Activated CD8-positive, alpha-beta memory T cell treated with anti-CD3 and anti-CD28 coated beads, Interleukin-2, amount 50 U/mL, for 48 hours (primary cell): ENCODE results near the gene MYDGF.
"Not testable (repeated sequence)": the region's sequence is repeated elsewhere in the genome, so short reads cannot be mapped to it uniquely, and the experiment has no call there.

Experiments
- DNase-seq: peaks from one replicate; pipeline ENCODE4 v3.0.0-alpha.2; 2020

MYDGF gene

DNA sequence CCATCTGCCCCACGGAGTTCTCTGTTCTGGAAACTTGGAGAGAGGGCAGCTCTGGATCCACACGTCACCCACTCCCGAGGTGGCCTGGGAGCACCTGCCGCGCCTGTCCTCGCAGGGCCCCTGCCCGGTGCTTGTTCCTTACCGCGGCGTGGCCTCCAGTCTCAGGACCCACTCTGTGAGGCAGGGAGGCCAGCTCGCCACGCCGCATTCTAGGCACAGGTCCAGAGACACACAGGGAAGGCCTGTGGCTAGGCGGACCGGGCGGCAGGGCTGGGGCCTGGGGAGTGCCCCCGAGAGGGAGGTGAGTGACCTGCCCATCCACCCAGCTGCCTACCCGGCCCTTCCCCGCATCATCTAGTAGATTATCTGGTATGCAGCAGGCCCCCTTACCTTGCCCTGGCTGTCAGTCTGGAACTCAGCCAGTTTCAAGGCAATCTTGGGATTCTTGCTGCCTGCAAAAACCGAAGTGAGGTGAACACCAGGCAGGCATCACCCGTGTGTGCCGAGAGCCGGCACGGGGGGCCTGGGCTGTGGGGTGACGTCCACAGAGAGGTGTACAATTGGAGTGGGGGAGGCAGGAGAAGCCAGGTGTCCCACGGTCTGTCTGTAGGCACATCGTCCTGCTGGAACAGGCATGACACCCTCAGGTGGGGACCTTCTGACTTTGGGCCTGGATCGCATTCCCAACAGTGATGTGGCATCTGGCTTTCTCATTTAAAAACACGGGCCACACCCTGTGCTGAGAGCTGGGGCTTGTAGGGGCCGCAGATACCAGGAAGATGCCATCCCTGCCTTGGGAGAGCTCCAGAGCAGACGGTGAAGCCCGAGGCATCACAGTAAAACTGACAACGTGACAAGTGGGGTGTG lies 29.9 kb upstream of the MYDGF start:
- DNase-seq: no peak

DNA sequence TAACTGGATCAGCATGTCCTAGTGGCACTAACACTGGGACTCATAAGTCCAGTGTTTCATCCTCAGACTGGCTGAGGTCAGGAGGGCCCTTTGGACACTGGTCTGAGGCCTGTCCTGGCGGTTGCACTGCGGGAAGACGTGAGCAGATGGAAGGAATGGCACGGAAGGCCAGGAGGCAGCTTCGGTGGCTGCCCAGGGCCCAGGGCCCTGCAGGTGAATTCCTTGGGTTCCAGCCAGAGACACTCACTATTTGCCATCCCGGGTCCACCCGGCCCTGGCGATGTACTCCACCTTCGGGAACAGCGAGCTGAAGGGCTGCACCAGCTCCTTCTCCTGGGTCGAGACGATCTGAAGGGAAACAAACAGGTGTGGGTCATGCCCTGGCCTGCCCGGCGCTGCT lies 27.2 kb upstream of the MYDGF start:
- no peak for DNase-seq

DNA sequence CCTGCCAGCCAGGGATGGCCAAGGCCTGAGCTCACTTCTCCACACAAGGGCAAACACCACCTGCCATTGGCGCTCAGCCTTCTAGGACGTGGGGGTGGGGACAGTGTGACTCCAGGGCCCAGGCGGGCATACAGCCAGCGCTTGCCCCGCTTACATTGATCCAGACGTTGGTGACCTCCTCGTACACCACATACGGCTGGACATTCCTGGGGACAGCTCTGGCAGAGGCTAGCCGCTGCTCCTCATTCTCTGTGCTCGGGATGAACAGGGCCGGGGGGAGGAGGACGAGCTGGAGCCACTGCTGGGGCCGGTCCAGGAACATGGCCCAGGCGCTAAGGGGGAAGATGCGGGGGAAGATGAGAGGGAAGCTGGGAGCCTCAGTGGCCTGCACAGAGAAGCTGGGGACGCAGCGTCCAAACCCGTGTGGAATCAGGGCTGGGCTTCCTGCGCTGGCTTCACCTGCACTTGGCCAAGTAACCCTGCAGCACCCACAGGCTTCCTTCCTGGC lies 25.1 kb upstream of the MYDGF start:
- no peak for DNase-seq

DNA sequence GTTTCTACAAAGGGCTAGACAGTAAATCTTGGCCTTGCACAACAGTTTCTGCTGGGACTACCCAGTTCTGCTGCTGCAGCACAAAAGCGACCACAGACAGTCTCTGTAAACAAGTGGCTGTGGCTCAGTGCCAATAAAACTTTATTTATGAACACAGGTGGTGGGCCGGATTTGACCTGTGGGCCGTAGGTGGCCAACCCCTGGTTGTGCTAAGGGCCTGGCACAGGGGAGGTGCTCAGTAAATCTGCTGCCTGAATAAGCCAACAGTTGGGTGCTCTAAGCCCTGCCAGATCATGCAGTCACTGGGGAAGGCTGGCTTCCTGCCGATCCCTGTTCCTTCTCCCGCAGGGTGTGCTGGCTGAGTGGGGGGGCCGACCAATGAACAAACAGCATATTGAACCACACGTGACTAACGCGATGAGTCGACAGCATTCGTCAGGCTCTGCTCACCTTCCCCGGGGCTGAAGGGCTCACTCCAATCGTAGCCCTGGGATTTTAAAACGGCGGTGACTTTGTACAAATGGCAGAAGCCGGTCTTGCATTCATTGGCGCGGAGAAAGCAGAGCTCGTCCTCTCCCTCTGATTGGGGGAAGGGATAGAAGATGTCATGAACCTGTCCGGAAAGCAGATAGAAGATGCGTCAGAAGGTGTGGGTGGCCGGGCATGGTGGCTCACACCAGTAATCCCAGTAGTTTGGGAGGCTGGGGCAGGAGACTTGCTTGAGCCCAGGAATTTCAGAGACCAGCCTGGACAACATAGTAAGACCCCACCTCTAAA lies 24.3 kb upstream of the MYDGF start:
- DNase-seq: no peak

DNA sequence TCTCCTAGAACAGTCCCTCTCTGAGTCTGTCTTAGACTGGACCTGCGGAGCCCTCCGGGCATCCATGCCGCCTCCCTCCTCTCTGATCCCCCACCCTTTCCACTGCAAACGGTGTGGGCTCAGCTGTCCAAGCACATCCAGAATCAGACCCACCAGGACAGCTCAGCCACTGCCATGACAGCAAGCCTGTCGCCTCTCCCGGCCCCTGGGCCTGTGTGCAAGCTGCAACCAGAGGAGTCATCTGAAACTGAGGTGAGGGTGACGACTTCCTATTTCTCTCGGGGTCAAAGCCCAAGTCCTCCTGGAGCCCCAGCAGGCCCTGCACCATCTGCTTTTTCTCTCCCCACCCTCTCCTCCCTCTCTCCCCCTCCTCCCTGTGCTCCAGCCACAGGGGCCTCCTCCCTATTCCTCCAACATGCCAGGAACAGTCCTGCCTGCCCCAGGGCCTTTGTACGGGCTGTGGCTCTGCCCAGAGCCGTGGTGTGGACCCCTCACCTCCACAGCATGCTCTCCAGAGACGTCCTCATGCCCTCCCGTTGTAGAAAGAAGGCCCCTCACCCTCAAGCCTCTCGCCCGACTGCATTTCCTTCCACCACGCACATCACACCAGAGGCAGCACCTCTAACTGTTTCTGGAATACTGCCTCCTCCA lies 23.5 kb upstream of the MYDGF start:
- DNase-seq: no peak

DNA sequence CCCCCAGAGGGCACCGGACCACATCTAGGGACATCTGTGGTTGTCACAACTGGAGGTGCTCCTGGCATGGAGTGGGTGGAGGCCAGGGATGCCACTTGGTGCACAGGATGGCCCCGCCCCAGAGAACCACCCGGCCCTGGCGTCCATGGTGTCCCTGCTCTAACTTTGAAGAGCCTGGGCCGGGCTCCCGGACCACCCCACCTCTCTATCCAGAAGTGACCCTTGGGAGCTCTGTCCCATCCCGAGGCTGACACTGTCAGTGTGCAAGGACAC lies 22.9 kb upstream of the MYDGF start:
- DNase-seq: no peak

DNA sequence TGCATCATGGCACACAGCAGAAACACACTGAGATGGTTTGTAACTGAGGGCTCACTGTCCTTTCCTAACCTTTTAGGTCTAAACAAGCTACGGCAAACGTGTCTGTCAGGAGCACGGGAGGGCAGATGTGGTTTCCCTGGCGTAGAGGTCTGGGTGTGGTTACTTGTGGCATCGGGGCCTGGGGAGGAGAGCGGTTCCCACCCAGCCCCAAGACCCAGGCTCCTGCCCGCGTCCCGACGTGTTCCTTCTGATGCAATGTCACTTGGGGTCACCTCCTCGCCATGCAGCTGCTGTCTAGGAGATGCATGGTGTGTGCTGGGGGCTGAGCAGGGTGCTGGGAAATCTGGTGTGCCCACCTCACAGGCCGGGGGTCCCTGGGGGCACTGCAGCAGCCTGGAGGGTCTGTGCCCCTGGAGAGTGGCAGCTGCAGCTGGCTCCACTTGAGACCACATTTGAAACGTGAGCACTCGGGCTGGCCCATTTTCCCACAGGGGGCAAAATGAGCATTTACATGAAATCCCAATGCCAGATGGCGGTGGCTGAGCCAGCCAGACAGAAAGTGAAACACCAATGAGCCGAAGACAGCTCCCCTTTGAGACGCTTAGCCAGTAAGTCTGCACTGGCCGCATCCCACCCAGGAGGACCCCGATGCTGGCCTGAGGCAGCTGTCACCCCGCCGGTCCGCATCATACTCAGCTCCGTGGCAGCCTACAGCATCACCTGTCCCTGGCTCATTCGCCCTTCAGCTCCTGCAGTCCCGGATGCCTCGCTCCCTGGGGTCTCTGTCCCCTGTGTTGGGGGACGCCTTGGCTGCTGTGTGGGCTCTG lies 22.3 kb upstream of the MYDGF start:
- no peak for DNase-seq

DNA sequence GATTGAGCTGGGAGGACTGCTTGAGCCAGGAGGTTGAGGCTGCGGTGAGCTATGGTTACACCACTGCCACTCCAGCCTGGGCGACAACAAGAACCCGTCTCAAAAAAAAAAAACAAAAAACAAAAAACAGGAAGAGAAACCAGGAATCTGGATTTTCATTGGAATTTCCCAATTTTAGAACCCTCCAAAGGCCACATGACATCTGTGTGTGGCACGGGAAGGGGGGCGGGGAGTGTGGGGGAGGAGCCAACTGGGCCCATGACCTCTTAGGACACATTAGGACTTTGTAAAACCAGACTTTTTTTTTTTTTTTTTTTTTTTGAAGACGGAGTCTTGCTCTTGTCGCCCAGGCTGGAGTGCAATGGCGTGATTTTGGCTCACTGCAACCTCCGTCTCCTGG lies 21.2 kb upstream of the MYDGF start:
- DNase-seq: no peak

DNA sequence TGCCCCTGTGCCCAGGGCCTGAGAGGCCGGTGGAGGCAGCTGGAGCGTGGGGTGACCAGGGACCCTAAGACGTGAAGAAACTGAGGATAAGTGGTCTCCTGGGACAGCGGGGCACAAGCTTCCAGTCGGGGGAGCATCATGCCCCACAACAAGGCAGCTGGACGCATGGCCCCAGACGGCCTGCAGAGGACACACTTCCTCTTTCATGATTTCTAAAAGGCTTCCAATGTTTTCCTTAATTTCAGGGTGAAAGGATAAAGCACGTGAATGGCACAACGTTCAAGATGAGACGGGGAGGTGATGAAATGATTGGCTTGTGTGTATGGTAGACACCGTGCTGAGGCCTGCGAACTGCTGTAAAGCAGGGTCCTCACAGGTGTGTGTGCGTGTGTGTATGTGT lies 20.2 kb upstream of the MYDGF start:
- no peak for DNase-seq

DNA sequence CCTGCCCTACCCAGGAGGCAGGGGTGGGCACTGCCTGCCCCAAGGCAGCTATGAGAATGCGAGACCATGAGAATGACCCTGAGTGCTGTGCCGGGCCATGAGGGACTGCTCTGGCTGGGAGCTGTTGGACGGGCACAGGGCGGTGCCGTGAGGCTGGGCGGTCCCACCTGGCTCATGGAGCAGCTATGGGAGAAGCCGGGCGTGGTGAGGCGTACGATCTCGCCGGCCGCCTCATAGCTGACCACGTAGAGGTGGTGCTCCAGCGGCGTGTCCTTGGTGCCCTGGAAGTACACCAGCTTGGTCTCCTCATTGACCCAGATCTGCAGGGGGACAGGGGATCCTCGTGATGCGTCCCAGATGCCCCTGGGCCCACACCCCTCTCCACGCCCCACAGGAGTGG lies 19.3 kb upstream of the MYDGF start:
- DNase-seq: no peak

DNA sequence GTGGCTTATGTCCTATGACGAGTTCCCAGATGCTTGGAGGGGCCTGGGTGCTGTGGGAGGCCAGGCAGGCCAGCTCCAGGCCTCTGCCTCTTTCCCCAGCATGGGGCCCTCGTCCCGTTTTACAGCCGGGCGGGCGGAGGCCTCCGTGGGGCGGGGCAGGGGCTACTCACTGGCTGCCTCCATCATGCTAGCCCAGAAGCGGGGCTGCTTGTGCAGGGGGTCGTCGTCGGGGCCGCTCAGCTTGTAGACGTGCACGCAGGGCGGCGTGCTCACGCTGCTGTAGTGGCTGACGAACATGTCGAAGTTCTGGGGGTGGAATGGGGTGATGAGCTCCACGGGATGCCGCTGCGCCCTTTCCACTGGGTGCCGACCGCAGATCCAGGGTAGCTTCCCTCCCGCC lies 18.4 kb upstream of the MYDGF start:
- DNase-seq: no peak

DNA sequence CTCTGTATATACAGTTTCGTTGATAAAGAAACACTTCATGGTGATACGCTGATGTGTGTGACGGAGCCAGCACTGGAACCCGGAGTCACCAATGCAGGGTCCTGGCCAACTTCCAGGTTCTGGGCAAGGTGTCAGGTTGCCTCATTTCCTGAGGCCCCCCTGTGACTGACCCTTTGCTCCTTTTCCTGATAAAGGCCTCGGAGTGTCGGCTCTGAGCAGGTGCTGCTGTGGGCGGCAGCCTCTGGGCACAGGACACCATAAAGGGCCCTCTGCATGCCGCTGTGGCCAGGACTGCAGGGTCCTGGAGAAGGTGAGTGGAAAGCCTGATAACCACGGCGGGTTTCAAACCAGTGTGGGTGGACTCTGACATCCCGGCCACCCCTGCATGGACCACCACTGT lies 17.3 kb upstream of the MYDGF start:
- DNase-seq: no peak

DNA sequence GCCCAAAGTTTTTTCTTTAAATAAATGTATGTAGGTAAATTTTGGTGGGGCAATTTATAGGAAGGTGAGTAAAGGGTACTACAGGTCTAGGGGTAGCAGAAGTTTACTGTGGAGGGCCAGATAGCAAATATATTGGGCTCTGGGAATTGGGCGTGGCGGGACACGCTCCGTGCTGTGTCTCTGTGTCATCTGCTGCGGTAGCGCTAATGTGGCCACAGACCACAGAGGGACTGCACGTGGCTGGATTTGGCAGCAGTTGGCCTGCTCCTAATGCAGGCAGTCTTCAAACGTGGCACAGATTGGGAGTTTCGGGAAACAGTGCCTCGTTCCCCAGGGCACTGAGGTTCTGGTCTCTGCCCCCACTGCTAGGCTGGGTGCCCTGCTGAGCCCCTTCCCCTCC lies 16.6 kb upstream of the MYDGF start:
- DNase-seq: no peak

DNA sequence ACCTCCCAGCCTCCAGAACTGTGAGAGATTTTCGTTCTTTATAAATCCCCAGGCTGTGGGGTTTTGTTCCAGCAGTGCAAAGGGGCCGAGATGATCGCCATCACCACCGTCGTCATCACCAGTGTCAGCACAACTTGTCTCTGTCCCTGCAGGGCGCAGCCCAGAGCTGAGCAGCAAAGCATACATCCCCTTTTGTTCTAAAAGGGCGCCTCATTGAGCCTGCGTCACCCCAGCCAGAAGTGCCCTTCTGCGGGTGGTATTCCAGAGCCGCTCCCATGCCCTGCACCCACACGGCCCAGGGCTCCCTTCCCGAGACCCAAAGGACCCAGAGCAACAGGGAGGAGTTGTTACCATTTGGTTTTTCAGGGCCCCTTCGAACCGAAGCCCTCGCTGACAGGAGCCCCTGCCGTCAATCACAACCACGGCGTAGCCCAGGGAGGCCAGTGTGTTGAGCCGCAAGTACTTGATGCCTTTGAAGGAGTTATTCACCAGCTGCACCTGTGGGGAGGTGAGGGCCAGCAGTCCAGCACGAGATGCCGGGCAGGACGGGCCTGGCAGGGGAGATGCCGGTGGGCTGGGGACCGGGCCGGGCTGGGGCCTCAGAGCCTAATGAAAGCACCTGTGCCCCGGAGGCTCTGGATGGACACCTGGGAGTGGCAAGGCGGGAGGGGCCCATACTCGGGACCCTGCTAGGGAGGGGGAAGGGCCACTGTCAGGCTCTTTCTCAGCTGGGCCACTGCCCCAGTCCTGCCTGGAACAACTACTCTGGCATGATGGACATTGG lies 14.4 kb upstream of the MYDGF start:
- DNase-seq: no peak

DNA sequence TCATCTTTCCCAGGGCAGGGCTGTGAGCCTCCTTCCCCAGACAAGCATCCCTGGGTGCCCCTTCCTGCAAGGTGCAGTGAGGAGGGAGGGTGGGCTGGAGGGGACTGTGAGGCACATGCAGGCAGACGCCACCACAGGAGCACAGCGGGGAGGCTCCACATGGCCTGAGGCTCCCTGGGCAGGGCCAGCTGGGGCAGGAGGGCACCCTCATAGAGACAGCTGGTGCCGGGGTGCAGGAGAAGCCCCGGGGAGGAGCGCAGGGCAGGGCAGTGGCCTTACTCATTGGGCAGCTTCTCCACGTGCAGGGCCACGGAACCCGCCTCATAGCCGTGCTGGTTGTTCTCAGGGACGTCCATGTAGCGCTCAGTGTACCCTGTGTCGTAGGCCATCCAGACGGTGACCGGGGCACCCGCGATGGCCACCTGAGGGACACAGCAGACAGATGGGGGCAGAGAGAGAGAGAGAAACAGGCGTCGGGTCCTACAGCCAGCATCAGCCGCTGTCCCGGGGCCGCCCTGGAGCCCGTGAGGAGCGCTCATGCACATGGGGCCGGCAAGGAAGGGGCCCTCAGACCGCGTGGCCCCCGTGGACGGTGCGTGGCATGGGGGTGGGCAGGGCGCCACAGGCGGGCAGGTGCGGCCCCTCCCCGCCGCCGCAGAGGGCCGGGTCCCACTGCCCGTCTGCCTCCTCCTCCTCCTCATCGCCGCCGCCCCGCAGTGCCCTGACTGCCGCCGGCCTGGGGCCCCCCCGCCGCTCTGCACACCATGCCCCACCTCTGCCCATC lies 12.5 kb upstream of the MYDGF start:
- DNase-seq: no peak

DNA sequence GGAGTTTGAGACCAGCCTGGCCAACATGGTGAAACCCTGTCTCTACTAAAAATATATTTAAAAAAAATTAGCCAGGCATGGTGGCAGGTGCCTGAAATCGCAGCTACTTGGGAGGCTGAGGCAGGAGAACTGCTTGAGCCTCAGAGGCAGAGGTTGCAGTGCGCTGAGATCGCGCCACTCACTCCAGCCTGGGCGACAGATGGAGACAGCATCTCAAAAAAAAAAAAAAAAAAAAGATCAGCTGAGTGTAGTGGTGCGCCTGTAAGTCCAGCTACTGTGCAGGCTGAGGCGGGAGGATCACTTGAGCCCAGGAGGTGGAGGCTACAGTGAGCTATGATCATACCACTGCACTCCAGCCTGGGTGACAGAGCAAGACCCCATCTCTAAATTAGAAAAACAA lies 9.9 kb upstream of the MYDGF start:
- not testable (repeated sequence) for DNase-seq

DNA sequence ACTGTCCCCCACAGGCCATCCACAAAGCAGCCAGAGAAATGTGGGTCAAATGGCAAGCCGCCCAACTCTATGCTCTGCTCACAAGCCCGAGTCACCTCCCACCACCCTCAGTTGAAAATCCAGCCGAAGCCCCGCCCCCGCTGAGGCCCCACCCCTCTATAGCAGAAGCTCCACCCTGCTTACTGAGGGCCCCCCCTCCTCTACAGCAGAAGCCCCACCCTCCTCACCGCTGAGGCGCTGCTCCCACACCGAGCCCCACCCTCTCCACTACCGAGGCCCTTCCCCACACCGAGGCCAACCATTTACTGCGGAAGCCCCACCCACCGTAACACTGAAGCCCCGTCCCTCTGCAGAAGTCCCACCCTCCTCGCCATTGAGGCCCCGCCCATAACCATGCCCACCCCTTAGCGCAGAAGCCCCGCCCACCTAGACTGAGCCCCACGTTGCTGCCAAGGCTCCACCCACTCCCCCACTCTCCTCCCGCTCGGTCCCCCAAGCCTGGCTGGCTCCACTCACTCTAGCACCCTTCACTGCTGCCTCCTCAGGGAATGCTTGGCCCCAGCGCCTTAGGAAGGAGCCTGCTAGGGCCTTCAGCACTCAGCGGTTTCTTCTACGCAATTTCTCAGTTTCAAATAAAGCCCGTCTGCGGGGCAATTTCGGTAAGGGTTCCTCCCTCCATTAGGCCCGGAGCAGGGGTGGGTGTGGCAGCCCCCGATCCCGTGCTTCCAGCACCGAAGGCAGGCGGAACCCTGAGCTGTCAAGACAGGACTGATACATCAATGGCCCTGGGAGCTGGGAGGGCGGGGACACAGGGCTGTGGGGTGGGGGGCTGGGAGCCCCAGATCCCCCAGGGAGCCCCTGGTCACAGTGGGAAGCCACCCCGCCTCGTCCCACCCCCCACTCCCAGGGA lies 9.0 kb upstream of the MYDGF start:
- no peak for DNase-seq

DNA sequence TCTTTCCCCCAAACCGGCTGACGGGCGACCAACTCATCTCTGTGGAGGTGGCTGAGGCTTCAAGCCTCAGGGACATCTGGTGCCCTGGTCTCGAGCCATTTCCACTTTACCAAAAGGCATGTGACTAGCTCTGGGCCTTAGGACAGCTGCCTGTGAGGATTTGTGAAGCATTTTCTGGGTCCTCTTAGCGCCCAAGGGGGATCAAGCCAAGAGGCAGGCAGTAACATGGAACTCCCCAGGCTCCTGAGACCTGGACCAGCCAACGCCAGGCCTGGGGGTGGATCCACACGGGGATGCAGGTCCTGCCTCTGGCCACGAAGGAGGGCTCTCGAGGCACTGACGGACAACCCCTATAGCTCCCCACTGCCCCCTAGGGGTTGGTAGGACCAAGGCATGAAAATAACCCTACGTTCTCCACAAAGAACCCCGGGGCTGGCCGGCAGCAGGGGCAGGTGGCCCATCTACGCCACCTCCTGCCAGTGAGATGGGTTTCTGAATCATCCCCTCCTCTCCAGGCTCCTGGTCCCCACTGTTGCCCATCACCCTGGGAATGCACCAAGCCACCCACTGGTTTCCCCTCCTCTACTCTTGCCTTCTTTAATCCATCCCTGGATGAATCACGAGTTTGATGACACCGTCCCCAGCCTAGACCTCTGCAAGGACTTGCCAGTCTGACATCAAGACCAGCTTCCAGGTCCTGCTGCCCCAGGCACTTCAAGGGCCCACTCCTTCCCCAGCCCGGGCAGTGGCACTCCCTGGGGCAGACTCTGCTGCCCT lies 7.0 kb upstream of the MYDGF start:
- peak; percentile 66 for DNase-seq

DNA sequence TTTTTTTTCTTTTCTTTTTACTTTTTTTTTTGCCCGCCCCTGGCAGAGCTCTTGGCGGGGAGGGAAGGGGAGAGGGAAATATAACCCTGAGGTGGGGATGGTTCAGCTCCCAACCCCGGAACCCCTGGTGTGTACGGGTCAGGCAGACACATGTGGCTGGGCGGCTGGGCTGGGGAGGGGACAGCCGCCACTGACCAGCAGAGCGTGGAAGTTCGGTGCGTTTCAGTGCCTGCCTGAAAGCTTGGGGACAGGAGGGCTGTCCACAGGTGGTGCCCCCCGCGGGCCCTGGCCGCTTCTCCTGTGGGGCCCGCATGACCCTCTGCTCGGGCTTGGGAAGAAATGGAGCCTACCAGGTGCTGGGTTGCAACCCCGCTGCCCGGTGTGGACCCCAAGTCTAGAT lies 5.2 kb upstream of the MYDGF start:
- no peak for DNase-seq
